Left renal pelvis (tissue), 4 donors: ENCODE data around the gene APOL6. TPM values are rescaled to one million over a fixed set of nuclear protein-coding genes. Genes with fewer than 3 reads are reported as not detected.

ENCODE experiments used
- DNase-seq, 4 donors: peaks; one replicate each; pipeline ENCODE4 v3.0.0-alpha.2; 2013; ENCODE audit warnings: low read depth in 4 of 4, low spot score in 3 of 4
- polyA plus RNA-seq, 4 donors: library from polyadenylated mRNA; unstranded; fragments of 120-200 nt; gene quantifications; one replicate each; pipeline ENCODE4 v1.2.1, GENCODE V29; 2013; ENCODE audit not compliant: insufficient read length in 4 of 4

Gene APOL6
- polyA plus RNA-seq, 4 donors, result 3.7 to 4.4 (median 4.2) TPM

DNA sequence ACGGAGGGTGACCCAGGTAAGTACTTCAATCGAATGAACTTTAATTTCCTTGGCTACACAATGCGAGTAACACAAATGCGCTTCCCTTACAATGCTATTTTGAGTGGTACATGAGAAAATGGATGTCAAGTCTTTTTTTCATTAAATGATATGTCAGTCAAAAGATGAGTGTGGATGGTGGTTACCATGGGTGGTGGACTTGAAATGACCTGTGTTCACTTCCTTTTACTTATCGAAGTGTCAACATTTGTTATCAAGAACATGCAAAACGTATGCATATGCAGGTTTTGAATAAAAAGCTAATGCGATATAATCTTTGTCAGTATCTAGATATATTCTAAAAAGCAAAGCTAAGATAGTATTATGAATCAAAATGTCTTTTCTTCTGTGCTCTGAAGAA, 60.7 kb downstream of the APOL6 start:
- no peak for DNase-seq

DNA sequence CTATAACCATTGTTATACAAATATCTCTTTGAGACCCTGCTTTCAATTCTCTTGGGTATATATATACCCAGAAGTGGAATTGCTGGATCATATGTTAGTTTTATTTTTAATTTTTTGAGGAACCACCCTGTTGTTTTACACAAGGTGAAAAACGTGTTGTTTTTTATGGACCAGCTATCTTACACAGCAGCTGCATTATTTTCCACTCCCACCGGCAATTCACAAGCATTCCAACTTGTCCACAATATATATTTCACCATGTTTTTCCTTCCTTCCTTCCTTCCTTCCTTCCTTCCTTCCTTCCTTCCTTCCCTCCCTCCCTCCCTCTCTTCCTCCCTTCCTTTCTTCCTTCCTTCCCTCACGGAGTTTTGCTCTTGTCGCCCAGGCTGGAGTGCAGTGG, 63.1 kb downstream of the APOL6 start:
- no peak for DNase-seq

- no peak for DNase-seq
Observed at GRCh38 chr22:35712672-35713071, 64.4 kb downstream of the APOL6 start.

DNA sequence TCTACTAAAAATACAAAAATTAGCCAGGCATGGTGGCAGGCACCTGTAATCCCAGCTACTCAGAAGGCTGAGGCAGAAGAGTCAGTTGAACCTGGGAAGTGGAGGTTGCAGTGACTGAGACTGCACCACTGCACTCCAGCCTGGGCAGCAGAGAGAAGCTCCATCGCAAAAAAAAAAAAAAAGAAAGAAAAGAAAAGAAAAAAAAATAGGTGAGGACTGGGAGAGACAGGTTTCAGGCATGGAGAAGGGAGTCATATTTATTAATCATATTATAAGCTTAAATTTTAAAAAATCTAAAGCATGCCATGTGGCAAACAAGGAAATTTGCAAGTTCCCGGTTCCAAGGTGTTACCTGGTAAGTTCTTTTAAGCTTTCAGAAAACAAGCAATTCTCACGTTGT, 69.3 kb downstream of the APOL6 start, which contains the start of gene APOL5:
APOL5 (plus strand) TSS at position 301 of the 400 bp plus-strand sequence; CDS start at position 301, 0 bp downstream.
- DNase-seq, result no peak

Other genes with a start within 250 kb of the APOL6 start
- 10 to 100 TPM; 59.1 to 74.6 (median 64.5) TPM for gene MCM5, start 248.3 kb upstream of the APOL6 start, polyA plus RNA-seq
- gene RASD2, start 107.6 kb upstream of the APOL6 start, polyA plus RNA-seq, result 1 to 10 TPM; 1.5 to 3.0 (median 2.0) TPM
- gene MB, start 31.1 kb upstream of the APOL6 start, polyA plus RNA-seq, result not detected
- gene APOL5, start 69.4 kb downstream of the APOL6 start, polyA plus RNA-seq, result under 1 TPM in 1 of 4 donors, not detected in 3; 0.22 TPM